Right lobe of liver (tissue), 4 donors: ENCODE data around the gene EIF2D.

Experiments used
- CTCF ChIP-seq, 4 donors: fragments of 200-600 bp in 3 of 4; fragments of 450-650 bp in 1 of 4; IDR thresholded peaks; one replicate each; pipeline versions ENCODE4 v1.5.1 to v1.8.0; 2016 to 2022; ENCODE audit warnings: antibody characterized with exemption in 4 of 4, mild to moderate bottlenecking in 2 of 4
- POLR2A ChIP-seq: fragments of 450-650 bp; IDR thresholded peaks from one replicate; pipeline ENCODE4 v1.6.1; 2017; ENCODE audit warnings: antibody characterized with exemption, mild to moderate bottlenecking
- donor health status: DM: no; HTN: no; CAD: no.
- donor health status: DM: no; HTN: no; CAD: no.
- donor health status: DM: no; HTN: yes; CAD: no.

GRCh38 chr1:206612129-206612876, at the start of gene EIF2D:
- TF ChIP-seq POLR2A (peak; percentile 90), CTCF (IDR thresholded peaks at IDR 0.05) (peak; percentile 98 to 99 (median 98))
